DND-41 (cell line): ENCODE data around the gene GDNF.

ENCODE experiments used
- EZH2 ChIP-seq: IDR thresholded peaks from 3 replicates; pipeline ENCODE4 v1.6.1; 2012; ENCODE audit warnings: borderline replicate concordance, low read depth, mild to moderate bottlenecking, moderate library complexity, low read length, inconsistent platforms; ENCODE audit not compliant: severe bottlenecking
- TF ChIP-seq, protein P1 (sequence below): IDR thresholded peaks from 2 replicates; pipeline ENCODE4 v1.5.1; 2012; ENCODE audit warnings: borderline replicate concordance, low read length, moderate library complexity, mild to moderate bottlenecking; ENCODE audit not compliant: poor library complexity, severe bottlenecking; ENCODE audit errors: extremely low read depth

DNA sequence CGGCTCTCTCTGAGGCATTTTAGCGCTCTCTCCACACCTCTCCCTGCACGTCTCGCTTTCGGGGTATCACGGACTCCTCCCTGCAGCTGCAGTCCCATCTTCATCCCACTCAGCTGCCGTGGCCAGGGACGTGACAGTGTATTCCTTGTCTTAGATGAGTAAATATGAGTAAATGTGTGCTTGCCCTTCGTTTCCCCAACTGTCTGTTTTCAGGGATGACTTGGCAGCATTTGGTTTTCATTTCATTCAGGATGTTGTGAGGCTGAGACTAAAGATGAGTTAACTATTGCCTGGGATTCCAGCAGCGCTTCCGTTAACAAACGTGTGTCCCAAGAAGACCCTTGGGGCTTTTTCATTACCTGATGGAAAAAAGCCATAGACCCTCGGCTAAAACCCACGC is 29.5 kb downstream of the GDNF start:
- TF ChIP-seq, protein P1, sequence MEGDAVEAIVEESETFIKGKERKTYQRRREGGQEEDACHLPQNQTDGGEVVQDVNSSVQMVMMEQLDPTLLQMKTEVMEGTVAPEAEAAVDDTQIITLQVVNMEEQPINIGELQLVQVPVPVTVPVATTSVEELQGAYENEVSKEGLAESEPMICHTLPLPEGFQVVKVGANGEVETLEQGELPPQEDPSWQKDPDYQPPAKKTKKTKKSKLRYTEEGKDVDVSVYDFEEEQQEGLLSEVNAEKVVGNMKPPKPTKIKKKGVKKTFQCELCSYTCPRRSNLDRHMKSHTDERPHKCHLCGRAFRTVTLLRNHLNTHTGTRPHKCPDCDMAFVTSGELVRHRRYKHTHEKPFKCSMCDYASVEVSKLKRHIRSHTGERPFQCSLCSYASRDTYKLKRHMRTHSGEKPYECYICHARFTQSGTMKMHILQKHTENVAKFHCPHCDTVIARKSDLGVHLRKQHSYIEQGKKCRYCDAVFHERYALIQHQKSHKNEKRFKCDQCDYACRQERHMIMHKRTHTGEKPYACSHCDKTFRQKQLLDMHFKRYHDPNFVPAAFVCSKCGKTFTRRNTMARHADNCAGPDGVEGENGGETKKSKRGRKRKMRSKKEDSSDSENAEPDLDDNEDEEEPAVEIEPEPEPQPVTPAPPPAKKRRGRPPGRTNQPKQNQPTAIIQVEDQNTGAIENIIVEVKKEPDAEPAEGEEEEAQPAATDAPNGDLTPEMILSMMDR = no peak
- TF ChIP-seq EZH2 = no peak
